ENCODE data around the gene MRC1.

GRCh38 chr10:17821893-17822292, 12.7 kb downstream of the MRC1 start:
- TF ChIP-seq, protein P1, sequence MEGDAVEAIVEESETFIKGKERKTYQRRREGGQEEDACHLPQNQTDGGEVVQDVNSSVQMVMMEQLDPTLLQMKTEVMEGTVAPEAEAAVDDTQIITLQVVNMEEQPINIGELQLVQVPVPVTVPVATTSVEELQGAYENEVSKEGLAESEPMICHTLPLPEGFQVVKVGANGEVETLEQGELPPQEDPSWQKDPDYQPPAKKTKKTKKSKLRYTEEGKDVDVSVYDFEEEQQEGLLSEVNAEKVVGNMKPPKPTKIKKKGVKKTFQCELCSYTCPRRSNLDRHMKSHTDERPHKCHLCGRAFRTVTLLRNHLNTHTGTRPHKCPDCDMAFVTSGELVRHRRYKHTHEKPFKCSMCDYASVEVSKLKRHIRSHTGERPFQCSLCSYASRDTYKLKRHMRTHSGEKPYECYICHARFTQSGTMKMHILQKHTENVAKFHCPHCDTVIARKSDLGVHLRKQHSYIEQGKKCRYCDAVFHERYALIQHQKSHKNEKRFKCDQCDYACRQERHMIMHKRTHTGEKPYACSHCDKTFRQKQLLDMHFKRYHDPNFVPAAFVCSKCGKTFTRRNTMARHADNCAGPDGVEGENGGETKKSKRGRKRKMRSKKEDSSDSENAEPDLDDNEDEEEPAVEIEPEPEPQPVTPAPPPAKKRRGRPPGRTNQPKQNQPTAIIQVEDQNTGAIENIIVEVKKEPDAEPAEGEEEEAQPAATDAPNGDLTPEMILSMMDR (IDR thresholded peaks at IDR 0.05; ENCODE audit: extremely low read depth in 1 of 2, insufficient read depth in 1 of 2, low read depth in 1 of 2, low read length in 2 of 2): no peak
- TF ChIP-seq POLR2A (IDR thresholded peaks at IDR 0.05; ENCODE audit: low read depth, low read length): no peak
